Colon (tissue), 2 donors: ENCODE results near the gene BIRC7.

ENCODE experiments used
- FAIRE-seq: peaks from 2 replicates; lab custom pipeline; 2012; peaks lifted over from hg19 to GRCh38; lab: Jason Lieb, UNC
- donor health status: control.
- donor health status: control.

BIRC7 gene

GRCh38 chr20:63265891-63266515, 30.3 kb downstream of the BIRC7 start:
- no peak for FAIRE-seq

- FAIRE-seq, result no peak
These were observed 32.0 kb downstream of the BIRC7 start for GRCh38 chr20:63267691-63268090.

- FAIRE-seq, result no peak
These were observed 32.6 kb downstream of the BIRC7 start for GRCh38 chr20:63268256-63268655.

- FAIRE-seq, result no peak
These were observed 33.1 kb downstream of the BIRC7 start for GRCh38 chr20:63268671-63269439.

GRCh38 chr20:63269724-63270123, 34.0 kb downstream of the BIRC7 start:
- FAIRE-seq, result no peak

GRCh38 chr20:63270606-63271325, 35.1 kb downstream of the BIRC7 start:
- no peak for FAIRE-seq

- no peak for FAIRE-seq
These were observed 36.7 kb downstream of the BIRC7 start, which contains the start of gene ARFGAP1 for GRCh38 chr20:63272105-63273058. Gene ARFGAP1, plus strand, starts transcription at chr20:63272813. Its CDS starts 2,768 bp downstream, at chr20:63275581.

- no peak for FAIRE-seq
These were observed 37.4 kb downstream of the BIRC7 start for GRCh38 chr20:63273059-63273579.

GRCh38 chr20:63273635-63274380, 38.1 kb downstream of the BIRC7 start:
- FAIRE-seq, result no peak

GRCh38 chr20:63274381-63275228, 38.9 kb downstream of the BIRC7 start:
- FAIRE-seq, result no peak

GRCh38 chr20:63275825-63276224, 40.1 kb downstream of the BIRC7 start:
- FAIRE-seq, result no peak

GRCh38 chr20:63276956-63277355, 41.3 kb downstream of the BIRC7 start:
- FAIRE-seq, result no peak

- FAIRE-seq, result no peak
These were observed 42.0 kb downstream of the BIRC7 start for GRCh38 chr20:63277466-63278272.

- FAIRE-seq, result no peak
These were observed 43.0 kb downstream of the BIRC7 start for GRCh38 chr20:63278661-63279060.

- FAIRE-seq, result no peak
These were observed 44.2 kb downstream of the BIRC7 start for GRCh38 chr20:63279931-63280330.

- FAIRE-seq, result no peak
These were observed 44.7 kb downstream of the BIRC7 start for GRCh38 chr20:63280371-63280770.

- FAIRE-seq, result no peak
These were observed 45.3 kb downstream of the BIRC7 start for GRCh38 chr20:63280929-63281545.
